IMR-90 (cell line): ENCODE results near the gene ZBED1. TPM values are rescaled to one million over a fixed set of nuclear protein-coding genes. Genes with fewer than 3 reads are reported as not detected.
"Not testable (repeated sequence)": the region's sequence is repeated elsewhere in the genome, so short reads cannot be mapped to it uniquely, and the experiment has no call there.

Experiments
- ATAC-seq: fragments of 200-7000 bp; cut with Tn5 transposase; 2 replicates; pipeline ENCODE4 v1.9.1; 2020; ENCODE audit warnings: low read depth, mild to moderate bottlenecking, moderate library complexity
- BruUV-seq: library from RNA; stranded (reverse); fragments of 400-500 nt; replicated peaks from 2 replicates; lab custom pipeline; 2021; lab: Mats Ljungman, UMichigan
- CTCF ChIA-PET: fragments of 300-600 bp; formaldehyde crosslinking; extraction: SDS; loops from one replicate; lab custom pipeline; 2021; ENCODE audit warnings: antibody characterized with exemption; lab: Yijun Ruan, JAX
- POLR2A ChIA-PET: fragments of 300-600 bp; sonication (Branson Sonifier 250); formaldehyde crosslinking; loops from one replicate; lab custom pipeline; 2022; ENCODE audit warnings: antibody characterized with exemption; ENCODE audit not compliant: unreplicated experiment; lab: Charles Lee
- DNase-seq: peaks from one replicate; pipeline ENCODE4 v3.0.0; 2013
- H2AFZ ChIP-seq: replicated peaks from 2 replicates; pipeline ENCODE3; 2013; ENCODE audit warnings: low read length, mild to moderate bottlenecking; ENCODE audit not compliant: poor library complexity
- H2AK5ac ChIP-seq: 2 replicates; pipeline ENCODE4 v1.6.1; 2013; ENCODE audit warnings: low read depth, low read length, inconsistent platforms
- H2AK9ac ChIP-seq: replicated peaks from 2 replicates; pipeline ENCODE3; 2013; ENCODE audit warnings: mild to moderate bottlenecking, low read depth, low read length, moderate library complexity; ENCODE audit not compliant: poor library complexity
- H2BK120ac ChIP-seq: 2 replicates; pipeline ENCODE4 v1.6.1; 2013; ENCODE audit warnings: low read depth, low read length, inconsistent platforms
- H2BK15ac ChIP-seq: 3 replicates; pipeline ENCODE4 v1.6.1; 2013; ENCODE audit warnings: low read depth, low read length, inconsistent platforms
- H2BK20ac ChIP-seq: 2 replicates; pipeline ENCODE4 v1.6.1; 2013; ENCODE audit warnings: low read depth, mild to moderate bottlenecking, inconsistent platforms, low read length, moderate library complexity
- H2BK5ac ChIP-seq: 2 replicates; pipeline ENCODE4 v1.6.1; 2013; ENCODE audit warnings: mild to moderate bottlenecking, low read depth, low read length, inconsistent platforms; ENCODE audit not compliant: poor library complexity, severe bottlenecking
- H3K14ac ChIP-seq: replicated peaks from 2 replicates; pipeline ENCODE4 v1.6.1; 2013; ENCODE audit warnings: low read depth, low read length, inconsistent platforms
- H3K18ac ChIP-seq: 2 replicates; pipeline ENCODE4 v1.6.1; 2013; ENCODE audit warnings: low read depth, low read length, control low read depth
- H3K23ac ChIP-seq: 2 replicates; pipeline ENCODE4 v1.6.1; 2013; ENCODE audit warnings: low read depth, low read length, inconsistent platforms
- H3K27ac ChIP-seq: 2 replicates; pipeline ENCODE4 v1.5.1; 2013; ENCODE audit warnings: mild to moderate bottlenecking, control low read depth, low read length; ENCODE audit not compliant: insufficient read depth
- H3K27me3 ChIP-seq: 2 replicates; pipeline ENCODE4 v1.6.1; 2013; ENCODE audit warnings: low read length; ENCODE audit not compliant: control insufficient read depth, insufficient read depth
- H3K36me3 ChIP-seq: 2 replicates; pipeline ENCODE4 v1.6.1; 2013; ENCODE audit warnings: low read length, mixed read lengths; ENCODE audit not compliant: control insufficient read depth, insufficient read depth
- H3K4ac ChIP-seq: 2 replicates; pipeline ENCODE4 v1.6.1; 2013; ENCODE audit warnings: low read depth, low read length, inconsistent platforms
- H3K4me1 ChIP-seq: 2 replicates; pipeline ENCODE4 v1.6.1; 2013; ENCODE audit warnings: low read length, mixed read lengths; ENCODE audit not compliant: control insufficient read depth, insufficient read depth
- H3K4me2 ChIP-seq: 2 replicates; pipeline ENCODE4 v1.6.1; 2013; ENCODE audit warnings: low read depth, mild to moderate bottlenecking, control low read depth, low read length, moderate library complexity
- H3K4me3 ChIP-seq: 2 replicates; pipeline ENCODE4 v1.5.1; 2013; ENCODE audit warnings: low read depth, mild to moderate bottlenecking, control low read depth, low read length, moderate library complexity; ENCODE audit not compliant: insufficient read depth
- H3K56ac ChIP-seq: 2 replicates; pipeline ENCODE4 v1.6.1; 2013; ENCODE audit warnings: low read length, inconsistent platforms; ENCODE audit not compliant: insufficient read depth; ENCODE audit errors: extremely low read depth
- H3K79me1 ChIP-seq, 2 experiments: 2 replicates each; pipeline ENCODE4 v1.6.1; 2013; ENCODE audit warnings: low read length in 2 of 2, inconsistent platforms in 1 of 2, low read depth in 1 of 2
- H3K9ac ChIP-seq: 2 replicates; pipeline ENCODE4 v1.6.1; 2013; ENCODE audit warnings: low read depth, low read length, control low read depth
- H3K9me1 ChIP-seq: 2 replicates; pipeline ENCODE4 v1.6.1; 2013; ENCODE audit warnings: low read length, inconsistent platforms; ENCODE audit not compliant: insufficient read depth
- H3K9me3 ChIP-seq: 2 replicates; pipeline ENCODE4 v1.6.1; 2013; ENCODE audit warnings: low read length; ENCODE audit not compliant: control insufficient read depth, insufficient read depth
- H4K20me1 ChIP-seq: 2 replicates; pipeline ENCODE4 v1.6.1; 2013; ENCODE audit warnings: low read length, inconsistent platforms; ENCODE audit not compliant: insufficient read depth
- H4K5ac ChIP-seq: 2 replicates; pipeline ENCODE4 v1.6.1; 2013; ENCODE audit warnings: mild to moderate bottlenecking, low read depth, low read length, control low read depth
- H4K8ac ChIP-seq, 2 experiments: 2 replicates each; pipeline ENCODE4 v1.6.1; 2013; ENCODE audit warnings: low read depth in 2 of 2, low read length in 2 of 2, control low read depth in 1 of 2, inconsistent platforms in 1 of 2
- H4K91ac ChIP-seq: 2 replicates; pipeline ENCODE4 v1.6.1; 2013; ENCODE audit warnings: low read depth, low read length, inconsistent platforms; ENCODE audit not compliant: insufficient read depth
- CHD1 ChIP-seq: IDR thresholded peaks from 2 replicates; pipeline ENCODE4 v1.6.1; 2012; ENCODE audit warnings: low read depth, low read length, improper control_type of control experiment
- RFX5 ChIP-seq: IDR thresholded peaks from 2 replicates; pipeline ENCODE4 v1.8.0; 2012; ENCODE audit warnings: low read depth, mild to moderate bottlenecking, low read length, moderate library complexity
- SMC3 ChIP-seq: fragments of 150-350 bp; IDR thresholded peaks from 2 replicates; pipeline ENCODE4 v1.6.1; 2016; ENCODE audit warnings: low read depth, mild to moderate bottlenecking, antibody characterized with exemption, low read length, moderate library complexity
- WGBS, 2 experiments: methylation state at CpG; one replicate each; pipeline versions ENCODE4 v1.1.5 to v1.1.7; 2013; ENCODE audit warnings: missing lambda C conversion rate in 2 of 2; ENCODE audit not compliant: insufficient read length in 1 of 2; ENCODE audit errors: extremely low coverage in 2 of 2; 5-methylcytosine and 5-hydroxymethylcytosine counted together
- dilution Hi-C: fragments of 300-500 bp; cut with HindIII; formaldehyde crosslinking; loops from one replicate; pipeline ENCODE4 v1.14.3; 2018; ENCODE audit warnings: low sequenced_read_pairs; ENCODE audit not compliant: unreplicated experiment
- in situ Hi-C: fragments of 300-500 bp; cut with MboI; formaldehyde crosslinking; loops from 3 replicates; pipeline ENCODE4 v1.14.3; 2019; ENCODE audit warnings: low sequenced_read_pairs, inconsistent platforms, mixed read lengths
- intact Hi-C: fragments of 100-400 bp; cut with micrococcal nuclease; formaldehyde crosslinking; loops from 2 replicates; pipeline ENCODE4 v1.10.0; 2022
- polyA plus RNA-seq, 3 experiments: library from polyadenylated mRNA; depleted of rRNA; stranded (reverse); fragments of >200 nt; gene quantifications; 2 replicates each; pipeline ENCODE4 v1.2.3, GENCODE V29; 2012; ENCODE audit warnings: low replicate concordance in 1 of 3
- total RNA-seq: library from RNA; depleted of rRNA; stranded (reverse); fragments of >200 nt; gene quantifications from 2 replicates; pipeline ENCODE4 v1.2.3, GENCODE V29; 2012

The ZBED1 gene
- total and polyA plus RNA-seq, 2 of the 4 experiments (the other 2 are of a cell fraction): 13.1 to 21.5 TPM

DNA sequence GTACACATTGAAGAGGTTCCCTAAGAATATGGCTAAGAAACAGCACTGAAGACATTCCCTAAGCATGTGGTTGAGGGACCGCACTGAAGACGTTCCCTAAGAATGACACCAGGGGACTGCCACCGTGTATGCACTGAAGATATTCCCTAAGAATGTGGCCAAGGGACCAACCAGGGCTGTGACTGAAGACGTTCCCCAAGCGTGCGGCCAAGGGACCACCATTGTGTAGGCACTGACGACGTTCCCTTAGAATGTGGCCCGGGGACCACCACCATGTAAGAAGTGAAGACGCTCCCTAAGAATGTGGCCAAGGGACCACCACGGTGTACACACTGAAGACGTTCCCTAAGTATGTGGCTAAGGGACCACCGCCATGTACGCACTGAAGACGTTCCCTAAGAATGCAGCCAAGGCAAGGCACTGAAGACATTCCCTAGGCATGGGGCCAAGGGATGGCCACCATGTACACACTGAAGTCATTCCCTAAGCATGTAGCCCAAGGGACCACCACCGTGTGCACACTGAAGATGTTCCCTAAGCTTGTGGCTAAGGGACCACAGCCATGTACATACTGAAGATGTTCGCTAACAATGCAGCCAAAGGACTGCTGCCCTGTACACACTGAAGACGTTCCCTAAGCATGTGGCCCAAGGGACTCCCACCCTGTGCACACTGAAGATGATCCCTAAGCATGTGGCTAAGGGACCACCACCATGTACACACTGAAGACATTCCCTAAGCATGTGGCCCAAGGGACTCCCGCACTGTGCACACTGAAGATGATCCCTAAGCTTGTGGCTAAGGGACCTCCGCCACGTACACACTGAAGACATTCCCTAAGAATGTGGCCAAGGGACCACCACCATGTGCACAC lies 22.0 kb downstream of the ZBED1 start:
- H3K27ac ChIP-seq: no peak overlapping the region
- no peak overlapping the region for H3K18ac ChIP-seq
- in situ Hi-C loops (no loop called here), intact Hi-C loops (no loop called here), dilution Hi-C loops (no loop called here)
- no peak for ATAC-seq
- ChIA-PET POLR2A (no interaction called here), CTCF (no interaction called here)
- H2BK15ac ChIP-seq: no peak overlapping the region
- peaks cover 3% of the 10 kb centered on the region for H3K4me1 ChIP-seq
- 0 out of 2 replicates have a peak overlapping the region, but pooled peaks have one; percentile 16 for H3K23ac ChIP-seq
- no peak overlapping the region for H3K4ac ChIP-seq
- no peak for TF ChIP-seq SMC3
- no peak for TF ChIP-seq CHD1
- TF ChIP-seq RFX5: no peak
- H3K9ac ChIP-seq: no peak overlapping the region
- no peak overlapping the region for H2AFZ ChIP-seq
- no peak overlapping the region for H2BK120ac ChIP-seq
- peak overlapping the region; percentile 82 for H2AK9ac ChIP-seq
- no peaks in the 10 kb centered on the region for H3K9me3 ChIP-seq
- no peak overlapping the region for H3K4me3 ChIP-seq
- peaks cover 50% of the 10 kb centered on the region for H4K20me1 ChIP-seq
- H2AK5ac ChIP-seq: no peak overlapping the region
- no peak overlapping the region for H3K14ac ChIP-seq
- WGBS, 2 experiments: 91% methylated on average over 19 of the region's 21 CpGs; no CpG with 5 or more reads in 1 of the 2 experiments
- H3K56ac ChIP-seq: no peak overlapping the region
- no peak overlapping the region for H4K5ac ChIP-seq
- H2BK20ac ChIP-seq: no peak overlapping the region
- no peaks in the 10 kb centered on the region for H3K27me3 ChIP-seq
- no peak overlapping the region for H4K8ac ChIP-seq
- no peak overlapping the region for H4K91ac ChIP-seq
- H3K79me1 ChIP-seq: peaks cover 37 to 57% of the 10 kb centered on the region in 2 experiments
- peaks cover 30% of the 10 kb centered on the region for H3K9me1 ChIP-seq
- peaks cover 5% of the 10 kb centered on the region; the same call in 1 of the 2 replicates for H3K36me3 ChIP-seq
- DNase-seq: no peak
- no peak overlapping the region for H2BK5ac ChIP-seq
- H3K4me2 ChIP-seq: no peak overlapping the region
- BruUV-seq: no TSS peak

- H3K56ac ChIP-seq, H4K8ac ChIP-seq, H3K23ac ChIP-seq, H3K4me2 ChIP-seq, H3K4me3 ChIP-seq, H3K14ac ChIP-seq, H2AK9ac ChIP-seq, intact Hi-C loops, H3K9ac ChIP-seq, H2BK15ac ChIP-seq, H2AFZ ChIP-seq, H3K36me3 ChIP-seq, H3K27ac ChIP-seq, H4K91ac ChIP-seq, POLR2A ChIA-PET, CTCF ChIA-PET, H2BK20ac ChIP-seq, in situ Hi-C loops, H3K4me1 ChIP-seq, H2AK5ac ChIP-seq, H2BK120ac ChIP-seq, H2BK5ac ChIP-seq, H3K18ac ChIP-seq, H4K5ac ChIP-seq, BruUV-seq, ATAC-seq, H3K9me3 ChIP-seq, DNase-seq, H3K4ac ChIP-seq, dilution Hi-C loops, H3K27me3 ChIP-seq: not testable (repeated sequence)
- peaks cover 30% of the 10 kb centered on the region for H3K9me1 ChIP-seq
- 100% methylated on average over 3 of the region's 11 CpGs; no CpG with 5 or more reads in 1 of the 2 experiments for WGBS, 2 experiments
- H4K20me1 ChIP-seq: peaks cover 54% of the 10 kb centered on the region
- peaks cover 44 to 56% of the 10 kb centered on the region in 2 experiments for H3K79me1 ChIP-seq
Observed at GRCh38 chrX:2477313-2477712, 23.5 kb downstream of the ZBED1 start.
